ENCODE results near the gene MICAL2.

- TF ChIP-seq POLR2A (IDR thresholded peaks at IDR 0.05; ENCODE audit: borderline replicate concordance, extremely low read depth, insufficient read depth, insufficient read length) (no peak), ZNF274 (IDR thresholded peaks at IDR 0.05; ENCODE audit: low read depth, low read length) (no peak), EZH2 (IDR thresholded peaks at IDR 0.05) (no peak), MAX (IDR thresholded peaks at IDR 0.05) (no peak), RAD21 (IDR thresholded peaks at IDR 0.05; ENCODE audit: low read depth) (no peak), EGR1 (IDR thresholded peaks at IDR 0.05; ENCODE audit: low read depth) (no peak), POLR2AphosphoS5 (IDR thresholded peaks at IDR 0.05; ENCODE audit: low read depth, low read length) (no peak)
- TF ChIP-seq, protein P1, sequence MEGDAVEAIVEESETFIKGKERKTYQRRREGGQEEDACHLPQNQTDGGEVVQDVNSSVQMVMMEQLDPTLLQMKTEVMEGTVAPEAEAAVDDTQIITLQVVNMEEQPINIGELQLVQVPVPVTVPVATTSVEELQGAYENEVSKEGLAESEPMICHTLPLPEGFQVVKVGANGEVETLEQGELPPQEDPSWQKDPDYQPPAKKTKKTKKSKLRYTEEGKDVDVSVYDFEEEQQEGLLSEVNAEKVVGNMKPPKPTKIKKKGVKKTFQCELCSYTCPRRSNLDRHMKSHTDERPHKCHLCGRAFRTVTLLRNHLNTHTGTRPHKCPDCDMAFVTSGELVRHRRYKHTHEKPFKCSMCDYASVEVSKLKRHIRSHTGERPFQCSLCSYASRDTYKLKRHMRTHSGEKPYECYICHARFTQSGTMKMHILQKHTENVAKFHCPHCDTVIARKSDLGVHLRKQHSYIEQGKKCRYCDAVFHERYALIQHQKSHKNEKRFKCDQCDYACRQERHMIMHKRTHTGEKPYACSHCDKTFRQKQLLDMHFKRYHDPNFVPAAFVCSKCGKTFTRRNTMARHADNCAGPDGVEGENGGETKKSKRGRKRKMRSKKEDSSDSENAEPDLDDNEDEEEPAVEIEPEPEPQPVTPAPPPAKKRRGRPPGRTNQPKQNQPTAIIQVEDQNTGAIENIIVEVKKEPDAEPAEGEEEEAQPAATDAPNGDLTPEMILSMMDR (IDR thresholded peaks at IDR 0.05 in 2 of 3, conservative IDR thresholded peaks at IDR 0.05 in 1 of 3; ENCODE audit: borderline replicate concordance in 1 of 3, insufficient read depth in 1 of 3, low read depth in 2 of 3, low read length in 2 of 3) = no peak
Observed at GRCh38 chr11:12266132-12266531, 155.7 kb downstream of the MICAL2 start.

Measured in HCT116 (cell line).